ENCODE data around the gene ZMYND10.

Gene ZMYND10

DNA sequence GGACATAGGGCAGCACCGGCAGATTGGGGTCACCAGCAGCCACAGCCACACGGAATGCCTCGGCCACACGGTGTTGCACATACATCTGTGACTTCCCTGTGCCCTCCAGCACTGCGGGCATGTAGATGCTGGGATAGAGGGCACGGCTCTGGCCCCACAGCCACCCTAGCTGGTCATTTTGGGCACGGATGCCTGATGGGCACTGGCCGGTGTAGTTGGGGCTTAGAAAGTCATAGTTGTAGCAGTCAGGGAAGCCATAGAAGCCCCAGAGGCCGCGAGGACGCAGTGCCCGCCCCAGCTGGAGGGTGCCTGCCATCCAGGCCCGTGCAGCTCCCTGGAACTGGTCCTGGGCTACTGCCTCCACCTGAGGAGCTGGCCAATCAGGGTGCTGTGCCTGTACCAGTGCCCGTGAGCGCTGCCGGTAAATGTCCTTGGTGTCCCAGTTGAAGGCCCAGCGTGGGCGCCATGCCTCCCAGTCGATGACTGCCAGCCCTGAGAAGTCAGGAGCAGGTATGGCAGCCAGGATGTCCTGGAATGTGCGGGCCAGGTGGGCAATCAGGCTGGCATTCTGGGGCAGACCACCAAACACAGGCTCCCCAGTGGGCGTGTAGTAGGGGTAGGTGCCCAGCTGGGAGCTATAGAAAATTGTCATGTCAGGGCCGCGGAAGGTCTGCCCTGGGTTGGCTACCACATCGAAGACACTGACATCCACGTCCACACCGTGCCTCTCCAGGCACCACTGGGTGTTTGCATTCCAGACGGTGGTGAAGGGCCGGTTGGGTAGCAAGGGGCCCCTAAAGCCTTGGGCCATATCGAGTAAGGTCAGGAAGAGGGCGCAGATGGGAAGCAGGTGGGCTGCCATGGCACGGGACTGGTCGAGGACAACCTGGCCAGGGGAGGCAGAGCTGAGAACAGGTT, 43.2 kb downstream of the ZMYND10 start:
- FAIRE-seq (no peak), DNase-seq (ENCODE audit: insufficient read length, low spot score) (no peak)
- TF ChIP-seq PAX5 (IDR thresholded peaks at IDR 0.05; ENCODE audit: insufficient read depth, low read length, severe bottlenecking) = no peak
- TF ChIP-seq POU2F2 (IDR thresholded peaks at IDR 0.05; ENCODE audit: low read depth, low read length) = no peak
- no peak for TF ChIP-seq POLR2AphosphoS5 (IDR thresholded peaks at IDR 0.05; ENCODE audit: low read depth, low read length)
- no peak for TF ChIP-seq POLR2A (IDR thresholded peaks at IDR 0.05; ENCODE audit: low read depth, low read length)
- TF ChIP-seq TAF1 (IDR thresholded peaks at IDR 0.05; ENCODE audit: low read depth, low read length) = no peak
- TF ChIP-seq SPI1 (IDR thresholded peaks at IDR 0.05; ENCODE audit: low read depth, low read length) = no peak

DNA sequence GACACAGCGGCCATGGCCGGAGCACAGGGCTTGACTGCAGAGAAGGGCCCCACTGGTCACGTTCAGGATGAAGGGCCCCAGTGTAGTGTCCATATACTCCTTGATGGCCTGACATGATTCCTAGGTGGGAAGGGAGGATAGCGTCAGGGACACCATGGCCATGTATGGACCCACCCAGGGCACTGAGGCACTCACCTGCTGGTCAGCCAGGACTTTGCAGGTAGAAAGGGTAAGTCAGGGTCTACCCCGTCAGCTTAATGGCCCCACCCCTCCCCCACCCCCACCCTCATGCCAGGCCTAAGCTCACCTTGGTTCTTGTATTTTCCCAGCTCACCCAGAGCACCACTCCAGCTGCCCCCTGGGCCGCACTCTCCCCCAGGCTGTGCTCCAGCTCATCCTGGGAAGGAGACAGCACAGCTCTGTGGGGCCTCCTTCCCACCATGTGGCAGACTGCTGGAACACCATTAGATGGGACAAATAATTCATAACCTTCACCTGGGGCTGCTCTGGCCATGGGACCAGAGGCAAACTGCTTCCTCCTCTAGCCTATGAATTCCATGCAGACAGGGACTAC, 44.8 kb downstream of the ZMYND10 start:
- TF ChIP-seq POU2F2 (IDR thresholded peaks at IDR 0.05; ENCODE audit: low read depth, low read length) (no peak), PAX5 (IDR thresholded peaks at IDR 0.05; ENCODE audit: insufficient read depth, low read length, severe bottlenecking) (no peak), POLR2AphosphoS5 (IDR thresholded peaks at IDR 0.05; ENCODE audit: low read depth, low read length) (no peak), SPI1 (IDR thresholded peaks at IDR 0.05; ENCODE audit: low read depth, low read length) (no peak), POLR2A (IDR thresholded peaks at IDR 0.05; ENCODE audit: low read depth, low read length) (no peak), TAF1 (IDR thresholded peaks at IDR 0.05; ENCODE audit: low read depth, low read length) (no peak)
- DNase-seq (ENCODE audit: insufficient read length, low spot score) (no peak), FAIRE-seq (no peak)

DNA sequence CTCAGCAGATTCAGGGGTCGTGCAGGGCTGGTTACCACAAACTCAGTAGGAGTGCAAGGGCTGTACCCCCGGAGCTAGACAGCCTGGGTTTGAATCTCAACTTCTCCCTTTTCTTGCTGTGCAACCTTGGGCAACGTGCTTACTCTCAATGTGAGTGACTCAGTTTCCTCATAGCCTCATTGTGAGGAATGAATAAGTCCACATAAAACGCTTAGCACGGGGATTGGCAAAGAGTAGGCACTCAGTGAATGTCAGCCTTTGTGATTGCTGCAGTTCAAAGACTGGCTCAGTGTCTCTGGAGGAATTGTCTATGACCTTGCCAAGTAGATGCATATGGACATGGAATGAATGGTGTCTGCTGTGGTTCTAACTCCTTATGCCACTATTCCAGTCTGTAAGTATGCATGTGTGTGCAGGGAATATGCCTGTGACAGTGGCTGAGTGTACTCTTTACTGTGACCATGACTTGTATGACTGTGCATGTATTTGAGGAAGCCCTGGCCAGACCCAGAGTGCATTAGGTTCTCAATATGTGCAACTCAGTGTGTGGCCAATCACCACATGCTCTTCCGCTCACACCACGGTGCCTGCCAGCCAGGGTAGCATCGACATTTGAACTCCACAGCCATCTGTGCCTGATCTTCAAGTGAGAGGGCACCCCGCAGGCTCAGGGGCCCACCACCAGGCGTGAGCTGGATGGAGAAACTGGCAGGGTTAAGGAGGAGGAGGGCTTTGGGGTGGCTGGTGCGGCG, 45.4 kb downstream of the ZMYND10 start:
- TF ChIP-seq SPI1 (IDR thresholded peaks at IDR 0.05; ENCODE audit: low read depth, low read length) (peak; percentile 38; the same call in 1 of the 2 replicates), POU2F2 (IDR thresholded peaks at IDR 0.05; ENCODE audit: low read depth, low read length) (no peak)
- FAIRE-seq (no peak), DNase-seq (ENCODE audit: insufficient read length, low spot score) (no peak)

DNA sequence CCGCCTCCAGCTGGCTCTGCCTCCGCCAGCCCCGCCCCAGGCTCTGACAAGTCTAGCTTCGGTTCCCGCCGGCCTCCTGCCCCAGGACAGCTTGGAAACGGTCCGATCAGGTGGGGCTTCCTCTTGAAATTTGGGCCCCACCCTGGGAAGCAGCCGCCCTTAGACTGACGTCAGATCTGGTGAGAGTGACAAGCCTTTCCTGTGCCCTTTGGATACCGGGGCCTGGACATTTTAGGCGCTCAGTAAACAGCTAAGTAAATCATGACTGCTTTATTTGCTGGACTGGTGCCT, 45.9 kb downstream of the ZMYND10 start:
- TF ChIP-seq TAF1 (IDR thresholded peaks at IDR 0.05; ENCODE audit: low read depth, low read length) (no peak), POU2F2 (IDR thresholded peaks at IDR 0.05; ENCODE audit: low read depth, low read length) (no peak), POLR2AphosphoS5 (IDR thresholded peaks at IDR 0.05; ENCODE audit: low read depth, low read length) (no peak), POLR2A (IDR thresholded peaks at IDR 0.05; ENCODE audit: low read depth, low read length) (no peak), PAX5 (IDR thresholded peaks at IDR 0.05; ENCODE audit: insufficient read depth, low read length, severe bottlenecking) (no peak), SPI1 (IDR thresholded peaks at IDR 0.05; ENCODE audit: low read depth, low read length) (no peak)
- DNase-seq (ENCODE audit: insufficient read length, low spot score) = no peak
- no peak for FAIRE-seq

DNA sequence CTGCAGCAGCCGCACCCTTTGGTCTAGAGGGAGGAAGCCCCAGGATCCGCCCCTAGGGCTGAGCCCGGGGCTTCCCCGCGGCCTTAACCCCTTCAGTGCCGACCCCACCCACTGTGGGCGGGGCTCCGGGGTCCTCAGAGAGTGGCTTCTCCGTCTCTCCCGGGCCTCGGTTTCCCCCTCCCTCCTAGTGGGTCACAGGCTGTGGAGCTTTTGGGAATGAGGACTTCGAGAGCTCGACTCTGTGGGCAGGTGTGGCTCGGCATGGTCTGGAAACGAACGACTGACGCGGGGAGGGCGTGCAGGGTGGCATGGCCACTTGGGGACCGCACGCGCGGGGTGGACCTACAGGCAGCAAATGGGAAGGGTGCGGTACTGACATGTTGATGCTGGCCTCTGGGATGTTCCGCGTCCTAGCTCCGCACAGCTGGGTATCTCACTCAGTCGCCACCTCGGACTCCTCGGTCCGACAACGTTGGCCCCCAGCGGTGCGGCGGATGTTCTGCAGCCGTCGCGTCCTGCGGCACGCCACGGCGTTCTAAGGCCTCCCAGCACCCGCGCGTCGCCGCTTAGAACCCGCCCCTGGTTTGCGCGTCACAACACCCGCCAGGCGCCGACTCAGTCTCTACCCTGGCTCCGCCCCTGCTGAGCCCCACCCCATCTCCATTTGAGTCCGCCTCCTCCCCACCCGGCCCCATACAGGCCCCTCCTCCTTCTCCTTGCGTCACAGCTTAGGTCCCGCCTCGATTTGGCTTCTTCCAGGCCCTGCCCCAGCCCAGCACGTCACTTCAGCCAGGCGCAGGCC, 46.5 kb downstream of the ZMYND10 start, which contains the start of the genes HYAL3 and NAA80:
Gene HYAL3 (minus strand): TSS at position 570 of the 802 bp plus-strand sequence. CDS start 3,803 bp downstream, outside the sequence.
Gene NAA80 (minus strand): TSS at position 570 of the 802 bp plus-strand sequence. CDS start 1,942 bp downstream, outside the sequence.
- FAIRE-seq (peak; percentile 99), DNase-seq (ENCODE audit: insufficient read length, low spot score) (peak; percentile 95)
- no peak for TF ChIP-seq PAX5 (IDR thresholded peaks at IDR 0.05; ENCODE audit: insufficient read depth, low read length, severe bottlenecking)
- TF ChIP-seq POLR2A (IDR thresholded peaks at IDR 0.05; ENCODE audit: low read depth, low read length) = peak; percentile 88
- peak; percentile 86 for TF ChIP-seq POLR2AphosphoS5 (IDR thresholded peaks at IDR 0.05; ENCODE audit: low read depth, low read length)
- TF ChIP-seq SPI1 (IDR thresholded peaks at IDR 0.05; ENCODE audit: low read depth, low read length) = peak; percentile 38; the same call in 1 of the 2 replicates

DNA sequence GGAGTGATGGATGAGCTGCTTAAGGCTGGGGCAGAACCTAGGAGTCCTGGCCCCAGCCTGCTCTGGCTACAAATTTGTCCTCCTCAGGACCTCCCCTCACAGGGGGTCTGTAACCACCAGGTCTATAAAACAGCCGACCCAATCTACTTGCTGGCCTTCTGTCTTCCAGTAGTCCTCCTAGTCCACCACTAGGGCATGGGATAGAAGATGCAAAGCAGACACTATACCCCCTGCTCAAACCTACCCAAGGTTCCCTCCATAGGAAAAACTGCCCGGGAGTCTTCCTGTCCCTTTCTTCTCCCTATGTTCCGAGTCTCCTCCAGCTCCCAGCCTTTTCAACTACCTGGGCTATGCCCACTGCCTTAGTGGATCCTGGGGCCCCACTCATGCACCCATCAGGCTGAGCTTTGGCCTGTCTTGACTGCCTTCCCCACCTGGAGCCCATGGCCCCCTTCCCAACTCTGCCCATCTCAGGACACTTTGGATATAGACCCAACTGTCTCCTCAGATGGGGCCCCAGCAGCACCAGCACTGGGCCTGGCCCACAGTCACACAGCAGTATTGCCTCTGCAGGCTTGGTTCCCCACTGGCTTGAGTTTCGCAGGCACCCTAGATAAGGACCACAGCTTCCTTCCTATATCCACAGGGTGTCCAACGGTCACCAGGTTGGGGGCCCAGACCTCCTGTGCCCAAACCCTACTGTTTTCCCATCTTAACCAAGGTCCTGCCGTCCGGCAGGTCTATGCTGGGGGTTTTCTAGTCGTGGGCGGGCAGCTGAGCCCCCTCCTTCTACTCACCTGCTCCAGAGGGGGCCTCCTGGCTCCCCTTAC, 47.4 kb downstream of the ZMYND10 start:
- no peak for DNase-seq (ENCODE audit: insufficient read length, low spot score)
- peak; percentile 16 for FAIRE-seq
- TF ChIP-seq POU2F2 (IDR thresholded peaks at IDR 0.05; ENCODE audit: low read depth, low read length) = no peak
- no peak for TF ChIP-seq SPI1 (IDR thresholded peaks at IDR 0.05; ENCODE audit: low read depth, low read length)
- TF ChIP-seq TAF1 (IDR thresholded peaks at IDR 0.05; ENCODE audit: low read depth, low read length) = no peak
- TF ChIP-seq PAX5 (IDR thresholded peaks at IDR 0.05; ENCODE audit: insufficient read depth, low read length, severe bottlenecking) = no peak
- TF ChIP-seq POLR2AphosphoS5 (IDR thresholded peaks at IDR 0.05; ENCODE audit: low read depth, low read length) = no peak

DNA sequence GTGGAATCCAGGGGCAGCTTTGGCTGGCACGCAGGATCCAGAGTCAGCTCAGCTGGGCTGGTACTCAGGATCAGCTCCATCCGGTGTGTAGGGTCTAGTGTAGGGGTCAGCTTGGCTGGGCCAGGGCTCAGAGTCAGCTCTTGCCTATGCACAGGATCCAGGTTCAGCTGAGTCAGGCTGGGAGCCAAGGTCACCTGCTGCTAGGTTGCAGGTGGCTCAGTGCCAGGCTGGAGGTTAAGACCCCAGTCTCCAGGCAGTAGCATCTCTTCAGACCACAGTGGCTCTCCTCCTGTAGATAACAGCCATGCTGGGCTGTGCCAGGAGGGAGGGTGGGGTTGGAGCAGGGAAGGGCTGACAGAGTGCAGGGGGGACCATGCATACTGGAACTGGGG, 48.2 kb downstream of the ZMYND10 start:
- DNase-seq (ENCODE audit: insufficient read length, low spot score) = no peak
- TF ChIP-seq POLR2AphosphoS5 (IDR thresholded peaks at IDR 0.05; ENCODE audit: low read depth, low read length) (no peak), TAF1 (IDR thresholded peaks at IDR 0.05; ENCODE audit: low read depth, low read length) (no peak), SPI1 (IDR thresholded peaks at IDR 0.05; ENCODE audit: low read depth, low read length) (no peak), POLR2A (IDR thresholded peaks at IDR 0.05; ENCODE audit: low read depth, low read length) (no peak), PAX5 (IDR thresholded peaks at IDR 0.05; ENCODE audit: insufficient read depth, low read length, severe bottlenecking) (no peak), POU2F2 (IDR thresholded peaks at IDR 0.05; ENCODE audit: low read depth, low read length) (no peak)
- FAIRE-seq = no peak

DNA sequence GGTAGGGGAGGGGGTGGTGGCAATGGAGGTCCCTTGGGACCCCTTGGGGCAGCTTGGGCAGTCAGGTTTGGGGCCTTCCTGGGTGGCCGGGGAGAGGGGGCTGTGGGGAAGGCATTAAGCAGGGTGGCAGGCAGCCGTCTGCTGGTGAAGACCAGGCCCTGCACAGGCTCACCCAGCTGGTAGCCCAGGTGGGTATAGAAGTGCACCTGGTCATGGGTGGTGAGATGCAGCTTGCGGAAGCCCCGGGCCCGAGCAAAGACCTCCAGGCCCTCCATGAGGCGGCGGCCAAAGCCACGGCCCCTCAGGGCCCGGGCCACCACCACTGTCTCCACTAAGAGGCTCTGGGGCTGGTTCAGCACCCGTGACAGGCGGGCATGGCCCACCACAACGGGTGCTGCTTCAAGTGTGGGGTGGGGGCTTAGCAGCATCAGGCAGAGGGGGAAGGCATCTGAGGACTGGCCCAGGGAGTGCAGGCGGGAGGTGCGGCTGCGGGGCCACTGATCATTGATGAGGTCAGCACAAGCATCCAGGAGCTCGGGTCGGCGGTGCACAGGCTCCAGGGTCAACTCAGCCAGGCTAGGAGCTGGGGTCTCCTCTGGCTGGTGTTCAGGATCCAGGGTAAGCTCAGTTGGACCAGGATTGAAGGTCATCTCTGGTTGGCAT, 48.7 kb downstream of the ZMYND10 start:
- FAIRE-seq = no peak
- DNase-seq (ENCODE audit: insufficient read length, low spot score) = no peak
- no peak for TF ChIP-seq POLR2A (IDR thresholded peaks at IDR 0.05; ENCODE audit: low read depth, low read length)
- TF ChIP-seq POLR2AphosphoS5 (IDR thresholded peaks at IDR 0.05; ENCODE audit: low read depth, low read length) = no peak
- no peak for TF ChIP-seq POU2F2 (IDR thresholded peaks at IDR 0.05; ENCODE audit: low read depth, low read length)
- no peak for TF ChIP-seq PAX5 (IDR thresholded peaks at IDR 0.05; ENCODE audit: insufficient read depth, low read length, severe bottlenecking)

Data from GM12891 (cell line).